ENCODE results near the gene MYLK4.

Gene MYLK4

GRCh38 chr6:2790588-2791449 lies 40.1 kb upstream of the MYLK4 start:
- peak; percentile 53 for FAIRE-seq
- no peak for TF ChIP-seq POLR2AphosphoS5 (IDR thresholded peaks at IDR 0.05; ENCODE audit: low read depth, low read length)
- no peak for TF ChIP-seq POLR2A (IDR thresholded peaks at IDR 0.05; ENCODE audit: low read depth, low read length)
- no peak for TF ChIP-seq TAF1 (IDR thresholded peaks at IDR 0.05; ENCODE audit: borderline replicate concordance, low read depth, low read length)
- DNase-seq (ENCODE audit: insufficient read length), result peak; percentile 52

DNA sequence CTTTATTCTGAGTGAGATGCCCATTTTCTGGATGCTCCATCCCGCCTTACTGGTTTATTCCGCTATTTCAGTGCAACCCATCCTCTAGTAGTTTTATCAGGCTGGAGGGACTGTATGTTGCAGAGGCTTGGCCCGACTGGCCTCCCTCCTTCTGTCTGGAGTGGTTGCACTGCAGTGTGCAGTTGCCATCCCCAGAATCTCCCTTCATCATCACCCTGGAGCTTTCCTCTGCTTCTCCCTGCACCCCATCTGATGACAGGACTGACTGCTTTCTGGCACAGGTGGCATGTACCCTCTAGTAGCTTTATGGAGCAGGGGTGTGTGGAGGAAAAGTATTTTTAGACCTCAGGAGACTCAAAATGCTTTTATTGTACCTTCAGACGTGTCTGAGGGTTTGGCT lies 35.5 kb upstream of the MYLK4 start:
- FAIRE-seq (no peak), DNase-seq (ENCODE audit: insufficient read length) (no peak)
- TF ChIP-seq TAF1 (IDR thresholded peaks at IDR 0.05; ENCODE audit: borderline replicate concordance, low read depth, low read length) (no peak), POLR2A (IDR thresholded peaks at IDR 0.05; ENCODE audit: low read depth, low read length) (no peak), POLR2AphosphoS5 (IDR thresholded peaks at IDR 0.05; ENCODE audit: low read depth, low read length) (no peak)

GRCh38 chr6:2784930-2785329 lies 34.2 kb upstream of the MYLK4 start:
- TF ChIP-seq POLR2A (IDR thresholded peaks at IDR 0.05; ENCODE audit: low read depth, low read length), result no peak
- TF ChIP-seq POLR2AphosphoS5 (IDR thresholded peaks at IDR 0.05; ENCODE audit: low read depth, low read length), result no peak
- TF ChIP-seq TAF1 (IDR thresholded peaks at IDR 0.05; ENCODE audit: borderline replicate concordance, low read depth, low read length), result no peak
- no peak for FAIRE-seq

DNA sequence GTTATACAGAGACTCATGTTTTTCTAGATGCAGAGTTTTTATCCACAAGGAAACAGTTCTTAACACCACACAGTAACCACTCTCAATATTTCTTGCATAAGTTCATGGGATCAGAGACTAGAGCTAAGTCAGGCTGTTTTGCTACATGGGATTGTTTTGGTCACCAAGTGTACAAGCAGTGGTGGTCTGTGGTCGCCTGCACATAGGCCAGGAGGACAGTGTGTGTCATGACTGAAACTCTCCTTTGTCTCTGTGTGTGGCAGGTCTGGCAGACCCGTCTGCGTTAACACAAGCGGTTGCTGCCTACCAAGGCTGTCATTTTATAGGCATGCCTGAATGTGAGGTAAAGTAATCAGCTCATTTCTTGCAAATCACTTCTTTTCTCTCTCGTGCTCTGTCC lies 33.3 kb upstream of the MYLK4 start:
- TF ChIP-seq TAF1 (IDR thresholded peaks at IDR 0.05; ENCODE audit: borderline replicate concordance, low read depth, low read length), result no peak
- no peak for TF ChIP-seq POLR2AphosphoS5 (IDR thresholded peaks at IDR 0.05; ENCODE audit: low read depth, low read length)
- no peak for TF ChIP-seq POLR2A (IDR thresholded peaks at IDR 0.05; ENCODE audit: low read depth, low read length)
- FAIRE-seq, result no peak
- DNase-seq (ENCODE audit: insufficient read length), result no peak

More at GRCh38 chr6:2784930-2785329, 34.2 kb upstream of the MYLK4 start:
- no peak for DNase-seq (ENCODE audit: insufficient read length)

DNA sequence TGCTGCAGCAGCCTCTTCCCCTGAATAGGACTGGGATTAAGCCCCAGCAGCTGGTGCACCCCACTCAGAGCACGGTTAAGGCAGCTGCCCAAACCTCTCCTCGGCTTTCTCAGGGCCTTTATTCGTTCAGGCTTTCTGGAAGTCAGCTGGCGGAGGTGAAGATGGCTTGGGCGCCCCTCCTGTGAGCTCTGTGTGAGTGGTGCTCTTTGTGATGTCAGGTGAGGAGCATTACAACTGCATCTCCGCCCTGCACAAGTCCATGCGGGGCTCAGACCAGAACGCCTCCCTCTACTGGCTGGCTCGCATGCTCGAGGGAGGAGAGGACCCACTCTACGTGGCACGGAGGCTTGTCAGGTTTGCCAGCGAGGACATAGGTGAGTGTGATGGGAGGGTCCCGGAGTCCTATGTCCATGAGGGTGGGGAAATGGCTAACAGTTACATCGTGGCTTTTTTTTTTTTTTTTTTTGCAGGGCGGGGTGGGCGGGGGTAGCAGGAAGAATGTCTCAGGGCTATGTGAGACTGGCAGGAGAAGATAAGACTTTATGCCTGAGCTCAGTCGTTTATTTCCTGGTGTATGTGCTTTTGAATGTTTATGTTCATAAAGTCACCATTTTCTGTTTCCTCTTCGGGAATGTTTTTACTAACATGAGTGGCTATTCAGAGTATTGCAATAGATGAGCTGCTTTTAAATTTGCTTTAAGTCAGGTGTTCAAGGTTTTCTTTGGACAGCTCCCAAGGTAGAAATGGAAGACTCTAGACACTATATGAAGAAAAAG lies 32.7 kb upstream of the MYLK4 start:
- no peak for FAIRE-seq
- no peak for DNase-seq (ENCODE audit: insufficient read length)
- TF ChIP-seq POLR2A (IDR thresholded peaks at IDR 0.05; ENCODE audit: low read depth, low read length) (no peak), POLR2AphosphoS5 (IDR thresholded peaks at IDR 0.05; ENCODE audit: low read depth, low read length) (no peak), TAF1 (IDR thresholded peaks at IDR 0.05; ENCODE audit: borderline replicate concordance, low read depth, low read length) (no peak)

DNA sequence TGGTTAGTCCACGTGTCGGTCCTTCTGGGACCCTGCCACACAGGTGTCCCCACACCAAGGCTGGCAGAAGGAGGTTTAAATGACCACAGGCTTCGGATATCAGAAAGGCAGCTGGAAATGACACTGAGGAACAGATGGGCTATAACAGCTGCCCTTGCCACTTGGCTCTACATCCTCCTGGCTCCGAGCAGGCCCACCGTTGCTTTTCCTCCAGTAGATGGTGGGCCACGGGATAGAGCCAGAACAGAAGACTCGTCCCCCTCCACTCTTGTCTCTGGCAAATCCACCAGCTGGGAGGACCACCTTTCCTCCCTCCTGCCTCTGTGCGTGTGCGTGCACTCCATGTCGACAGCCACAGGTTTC lies 32.1 kb upstream of the MYLK4 start:
- FAIRE-seq (no peak), DNase-seq (ENCODE audit: insufficient read length) (no peak)
- TF ChIP-seq POLR2AphosphoS5 (IDR thresholded peaks at IDR 0.05; ENCODE audit: low read depth, low read length) (no peak), TAF1 (IDR thresholded peaks at IDR 0.05; ENCODE audit: borderline replicate concordance, low read depth, low read length) (no peak), POLR2A (IDR thresholded peaks at IDR 0.05; ENCODE audit: low read depth, low read length) (no peak)

DNA sequence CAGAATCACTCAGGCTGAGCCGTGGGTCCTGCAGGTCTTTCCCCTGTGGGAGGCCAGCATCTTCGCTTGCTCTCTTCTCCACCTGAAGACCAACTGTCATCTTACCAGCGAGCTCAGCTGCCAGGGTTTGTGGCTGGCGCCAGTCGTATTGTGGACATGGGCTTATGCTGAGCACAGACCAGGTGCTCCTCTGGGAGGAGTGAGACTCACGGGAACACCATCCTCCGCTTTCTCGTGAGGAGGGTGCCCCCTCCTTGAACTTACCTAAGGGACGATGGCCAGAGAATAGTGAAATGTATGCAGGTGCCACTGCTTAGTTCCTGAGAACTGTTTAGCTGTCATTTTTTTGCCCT lies 31.6 kb upstream of the MYLK4 start:
- TF ChIP-seq TAF1 (IDR thresholded peaks at IDR 0.05; ENCODE audit: borderline replicate concordance, low read depth, low read length) (no peak), POLR2AphosphoS5 (IDR thresholded peaks at IDR 0.05; ENCODE audit: low read depth, low read length) (no peak), POLR2A (IDR thresholded peaks at IDR 0.05; ENCODE audit: low read depth, low read length) (no peak)
- DNase-seq (ENCODE audit: insufficient read length) (no peak), FAIRE-seq (no peak)

- no peak for DNase-seq (ENCODE audit: insufficient read length)
- FAIRE-seq, result no peak
- TF ChIP-seq POLR2A (IDR thresholded peaks at IDR 0.05; ENCODE audit: low read depth, low read length) (no peak), TAF1 (IDR thresholded peaks at IDR 0.05; ENCODE audit: borderline replicate concordance, low read depth, low read length) (no peak), POLR2AphosphoS5 (IDR thresholded peaks at IDR 0.05; ENCODE audit: low read depth, low read length) (no peak)
Observed at GRCh38 chr6:2781685-2782355, 31.1 kb upstream of the MYLK4 start.

GRCh38 chr6:2780102-2780737 lies 29.5 kb upstream of the MYLK4 start:
- no peak for DNase-seq (ENCODE audit: insufficient read length)
- no peak for FAIRE-seq
- TF ChIP-seq TAF1 (IDR thresholded peaks at IDR 0.05; ENCODE audit: borderline replicate concordance, low read depth, low read length) (no peak), POLR2AphosphoS5 (IDR thresholded peaks at IDR 0.05; ENCODE audit: low read depth, low read length) (no peak), POLR2A (IDR thresholded peaks at IDR 0.05; ENCODE audit: low read depth, low read length) (no peak)

- no peak for FAIRE-seq
- no peak for DNase-seq (ENCODE audit: insufficient read length)
- TF ChIP-seq POLR2AphosphoS5 (IDR thresholded peaks at IDR 0.05; ENCODE audit: low read depth, low read length) (no peak), POLR2A (IDR thresholded peaks at IDR 0.05; ENCODE audit: low read depth, low read length) (no peak), TAF1 (IDR thresholded peaks at IDR 0.05; ENCODE audit: borderline replicate concordance, low read depth, low read length) (no peak)
Observed at GRCh38 chr6:2777249-2777648, 26.5 kb upstream of the MYLK4 start.

DNA sequence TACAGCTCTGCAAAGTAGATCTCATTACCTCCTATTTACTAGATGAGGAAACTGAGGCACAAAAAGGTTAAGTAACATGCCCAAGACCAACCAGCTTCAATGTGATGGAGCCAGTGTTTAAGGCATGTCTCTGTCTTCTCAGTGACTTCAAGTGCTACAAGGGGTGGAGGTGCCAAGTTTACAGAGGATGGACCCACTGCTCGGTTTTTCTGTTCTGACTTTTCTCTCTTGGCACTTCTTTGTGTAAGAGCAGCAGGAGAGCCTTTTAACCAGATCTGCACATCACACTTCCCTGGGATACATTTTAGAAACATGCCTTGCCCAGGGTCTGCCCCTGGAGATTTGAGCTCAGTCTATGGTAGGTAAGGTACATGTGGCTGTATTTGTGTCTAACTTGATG lies 24.3 kb upstream of the MYLK4 start:
- no peak for FAIRE-seq
- no peak for DNase-seq (ENCODE audit: insufficient read length)

More for the DNA sequence above, 24.3 kb upstream of the MYLK4 start:
- TF ChIP-seq POLR2AphosphoS5 (IDR thresholded peaks at IDR 0.05; ENCODE audit: low read depth, low read length) (no peak), TAF1 (IDR thresholded peaks at IDR 0.05; ENCODE audit: borderline replicate concordance, low read depth, low read length) (no peak), POLR2A (IDR thresholded peaks at IDR 0.05; ENCODE audit: low read depth, low read length) (no peak)

All from GM12892 (cell line).